ENCODE results near the gene ADCY9. TPM values are rescaled to one million over a fixed set of nuclear protein-coding genes. Genes with fewer than 3 reads are reported as not detected.

The ADCY9 gene
- total RNA-seq, 1 experiment from 2014 or later: 4.7 TPM

GRCh38 chr16:3915426-3916260 lies 200.6 kb downstream of the ADCY9 start:
- no peak overlapping the region for H3K27ac ChIP-seq (ENCODE audit: insufficient read length, low read depth, low read length)
- TF ChIP-seq, protein P1, sequence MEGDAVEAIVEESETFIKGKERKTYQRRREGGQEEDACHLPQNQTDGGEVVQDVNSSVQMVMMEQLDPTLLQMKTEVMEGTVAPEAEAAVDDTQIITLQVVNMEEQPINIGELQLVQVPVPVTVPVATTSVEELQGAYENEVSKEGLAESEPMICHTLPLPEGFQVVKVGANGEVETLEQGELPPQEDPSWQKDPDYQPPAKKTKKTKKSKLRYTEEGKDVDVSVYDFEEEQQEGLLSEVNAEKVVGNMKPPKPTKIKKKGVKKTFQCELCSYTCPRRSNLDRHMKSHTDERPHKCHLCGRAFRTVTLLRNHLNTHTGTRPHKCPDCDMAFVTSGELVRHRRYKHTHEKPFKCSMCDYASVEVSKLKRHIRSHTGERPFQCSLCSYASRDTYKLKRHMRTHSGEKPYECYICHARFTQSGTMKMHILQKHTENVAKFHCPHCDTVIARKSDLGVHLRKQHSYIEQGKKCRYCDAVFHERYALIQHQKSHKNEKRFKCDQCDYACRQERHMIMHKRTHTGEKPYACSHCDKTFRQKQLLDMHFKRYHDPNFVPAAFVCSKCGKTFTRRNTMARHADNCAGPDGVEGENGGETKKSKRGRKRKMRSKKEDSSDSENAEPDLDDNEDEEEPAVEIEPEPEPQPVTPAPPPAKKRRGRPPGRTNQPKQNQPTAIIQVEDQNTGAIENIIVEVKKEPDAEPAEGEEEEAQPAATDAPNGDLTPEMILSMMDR (conservative IDR thresholded peaks at IDR 0.05): no peak

More at GRCh38 chr16:3915426-3916260, 200.6 kb downstream of the ADCY9 start:
- Histone ChIP-seq H3K23me2 (ENCODE audit: insufficient read length, low read depth, low read length, poor library complexity, severe bottlenecking) (no peaks in the 10 kb centered on the region), H4K8ac (replicated peaks; ENCODE audit: insufficient read length, low read depth, low read length) (no peak overlapping the region), H3K14ac (ENCODE audit: insufficient read depth, low read length) (no peak overlapping the region), H3K79me1 (ENCODE audit: insufficient read depth, low read depth, low read length, poor library complexity, severe bottlenecking) (no peaks in the 10 kb centered on the region), H3K9ac (ENCODE audit: extremely low read depth, insufficient read length, low read length) (no peak overlapping the region), H2BK20ac (ENCODE audit: low read depth, low read length, poor library complexity, severe bottlenecking) (no peak overlapping the region), H3K18ac (ENCODE audit: insufficient read length, low read depth, low read length) (no peak overlapping the region), H3K4me2 (ENCODE audit: insufficient read depth, insufficient read length, low read length) (no peak overlapping the region), H2BK120ac (ENCODE audit: low read depth, low read length, poor library complexity, severe bottlenecking) (no peak overlapping the region), H3K23ac (ENCODE audit: insufficient read length, low read depth, low read length) (no peak overlapping the region), H3K9me3 (ENCODE audit: control insufficient read depth, low read depth, low read length) (no peaks in the 10 kb centered on the region), H4K20me1 (ENCODE audit: control insufficient read depth, insufficient read depth, insufficient read length) (no peaks in the 10 kb centered on the region), H3K4ac (ENCODE audit: low read depth, low read length) (no peak overlapping the region), H2BK5ac (ENCODE audit: insufficient read length, low read length) (no peak overlapping the region), H3K79me2 (ENCODE audit: insufficient read depth, low read length) (no peaks in the 10 kb centered on the region), H3K27me3 (ENCODE audit: insufficient read depth, low read length) (no peaks in the 10 kb centered on the region), H2AFZ (ENCODE audit: low read length) (no peak overlapping the region), H4K91ac (ENCODE audit: insufficient read length, low read depth, low read length) (no peak overlapping the region), H2AK5ac (ENCODE audit: insufficient read length, low read length) (no peak overlapping the region), H3K56ac (ENCODE audit: insufficient read length, low read depth, low read length) (no peak overlapping the region), H3K4me1 (ENCODE audit: insufficient read depth, low read length) (no peaks in the 10 kb centered on the region), H2BK15ac (ENCODE audit: low read depth, low read length) (no peak overlapping the region), H3T11ph (ENCODE audit: low read length) (no peak overlapping the region), H4K5ac (ENCODE audit: insufficient read length, low read depth, low read length) (no peak overlapping the region), H2BK12ac (ENCODE audit: insufficient read length, low read depth, low read length) (no peak overlapping the region)
- peaks cover 19 to 25% of the 10 kb centered on the region in 2 experiments for H3K9me3 Mint-ChIP-seq
- peaks cover 6% of the 10 kb centered on the region for H3K27me3 Mint-ChIP-seq (ENCODE audit: low read depth)
- no CpG with 5 or more reads among the region's 17 CpGs for WGBS (ENCODE audit: extremely low coverage, insufficient read length, low lambda C conversion rate)
- H3K36me3 Mint-ChIP-seq (ENCODE audit: insufficient read depth in 1 of 3, low read depth in 3 of 3): peaks cover 4 to 15% (median 6%) of the 10 kb centered on the region in 3 experiments
- H3K27ac Mint-ChIP-seq: no peak overlapping the region
- H3K4me3 Mint-ChIP-seq: no peak overlapping the region
- DNase-seq: no peak
- peaks cover 3 to 13% of the 10 kb centered on the region in 2 experiments; a peak in 3 of 4 replicates for H3K4me1 Mint-ChIP-seq

Data from H9 (cell line).